Activated B cell treated with CpG ODN at 0.5 μM for 24 hours (primary cell): ENCODE measurements around the gene CCNY. TPM values are rescaled to one million over a fixed set of nuclear protein-coding genes. Genes with fewer than 3 reads are reported as not detected.

Experiments
- ATAC-seq: fragments of 200-7000 bp; cut with Tn5 transposase; one replicate; pipeline ENCODE4 v1.10.0; 2021; ENCODE audit warnings: low read depth, mild to moderate bottlenecking, moderate library complexity
- CTCF ChIA-PET: fragments of 350-600 bp; sonication (Branson Sonifier 250); formaldehyde crosslinking; loops from one replicate; lab custom pipeline; 2021; ENCODE audit warnings: antibody characterized with exemption; lab: Charles Lee
- POLR2A ChIA-PET: fragments of 350-600 bp; sonication (Branson Sonifier 250); formaldehyde crosslinking; loops from one replicate; lab custom pipeline; 2021; ENCODE audit warnings: antibody characterized with exemption; lab: Charles Lee
- DNase-seq: peaks from one replicate; pipeline ENCODE4 v3.0.0; 2022
- H3K27ac Mint-ChIP-seq: one replicate; pipeline ENCODE4 v1.8.0; 2020; ENCODE audit warnings: mixed read lengths
- H3K27me3 Mint-ChIP-seq: one replicate; pipeline ENCODE4 v1.8.0; 2021; ENCODE audit warnings: mixed read lengths
- H3K36me3 Mint-ChIP-seq: one replicate; pipeline ENCODE4 v1.8.0; 2021; ENCODE audit warnings: low read depth, mixed read lengths
- H3K4me1 Mint-ChIP-seq: one replicate; pipeline ENCODE4 v1.8.0; 2021; ENCODE audit warnings: mixed read lengths
- H3K4me3 Mint-ChIP-seq: one replicate; pipeline ENCODE4 v1.8.0; 2020; ENCODE audit warnings: mild to moderate bottlenecking, mixed read lengths
- H3K9me3 Mint-ChIP-seq: one replicate; pipeline ENCODE4 v1.8.0; 2020; ENCODE audit warnings: mixed read lengths
- intact Hi-C: fragments of 100-400 bp; cut with micrococcal nuclease; formaldehyde crosslinking; loops from one replicate; pipeline ENCODE4 v1.15.1; 2024
- total RNA-seq: library from RNA; stranded (reverse); gene quantifications from 2 replicates; pipeline ENCODE4 v1.2.3, GENCODE V29; 2022
- TF ChIP-seq, protein P1 (sequence below): fragments of 200-600 bp; IDR thresholded peaks from one replicate; pipeline ENCODE4 v1.8.0; 2022; ENCODE audit warnings: antibody characterized with exemption, mild to moderate bottlenecking

CCNY gene
- total RNA-seq, 1 donor from 2014 or later, result 69.2 TPM

DNA sequence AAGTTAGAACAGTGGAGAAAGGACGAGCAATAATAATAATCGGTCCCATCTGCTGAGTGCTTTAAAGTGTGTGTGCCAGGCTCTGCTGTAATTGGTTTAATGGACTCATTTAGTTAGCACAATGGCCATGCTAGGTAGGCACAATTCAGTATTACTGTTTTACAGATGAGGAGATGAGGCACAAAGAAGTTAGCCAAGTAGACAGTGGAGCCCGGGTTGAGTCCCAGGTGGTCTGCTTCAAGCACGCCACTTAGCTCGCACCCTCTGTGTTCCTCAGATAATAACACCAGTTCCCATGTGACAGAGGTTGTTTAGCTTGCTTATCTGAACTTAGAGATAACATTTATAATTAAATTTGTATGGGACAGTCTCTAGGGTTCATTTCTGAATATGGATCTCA, 167.3 kb downstream of the CCNY start:
- H3K9me3 Mint-ChIP-seq, result no peaks in the 10 kb centered on the region
- H3K4me1 Mint-ChIP-seq, result peaks cover 52% of the 10 kb centered on the region
- no peak overlapping the region for H3K4me3 Mint-ChIP-seq
- intact Hi-C loops, result no loop called here
- H3K27me3 Mint-ChIP-seq, result no peaks in the 10 kb centered on the region
- no peak for DNase-seq
- ATAC-seq, result no peak
- H3K36me3 Mint-ChIP-seq, result peaks cover 24% of the 10 kb centered on the region
- POLR2A ChIA-PET, result no interaction called here
- TF ChIP-seq, protein P1, sequence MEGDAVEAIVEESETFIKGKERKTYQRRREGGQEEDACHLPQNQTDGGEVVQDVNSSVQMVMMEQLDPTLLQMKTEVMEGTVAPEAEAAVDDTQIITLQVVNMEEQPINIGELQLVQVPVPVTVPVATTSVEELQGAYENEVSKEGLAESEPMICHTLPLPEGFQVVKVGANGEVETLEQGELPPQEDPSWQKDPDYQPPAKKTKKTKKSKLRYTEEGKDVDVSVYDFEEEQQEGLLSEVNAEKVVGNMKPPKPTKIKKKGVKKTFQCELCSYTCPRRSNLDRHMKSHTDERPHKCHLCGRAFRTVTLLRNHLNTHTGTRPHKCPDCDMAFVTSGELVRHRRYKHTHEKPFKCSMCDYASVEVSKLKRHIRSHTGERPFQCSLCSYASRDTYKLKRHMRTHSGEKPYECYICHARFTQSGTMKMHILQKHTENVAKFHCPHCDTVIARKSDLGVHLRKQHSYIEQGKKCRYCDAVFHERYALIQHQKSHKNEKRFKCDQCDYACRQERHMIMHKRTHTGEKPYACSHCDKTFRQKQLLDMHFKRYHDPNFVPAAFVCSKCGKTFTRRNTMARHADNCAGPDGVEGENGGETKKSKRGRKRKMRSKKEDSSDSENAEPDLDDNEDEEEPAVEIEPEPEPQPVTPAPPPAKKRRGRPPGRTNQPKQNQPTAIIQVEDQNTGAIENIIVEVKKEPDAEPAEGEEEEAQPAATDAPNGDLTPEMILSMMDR, result no peak
- H3K27ac Mint-ChIP-seq, result no peak overlapping the region
- CTCF ChIA-PET, result no interaction called here

DNA sequence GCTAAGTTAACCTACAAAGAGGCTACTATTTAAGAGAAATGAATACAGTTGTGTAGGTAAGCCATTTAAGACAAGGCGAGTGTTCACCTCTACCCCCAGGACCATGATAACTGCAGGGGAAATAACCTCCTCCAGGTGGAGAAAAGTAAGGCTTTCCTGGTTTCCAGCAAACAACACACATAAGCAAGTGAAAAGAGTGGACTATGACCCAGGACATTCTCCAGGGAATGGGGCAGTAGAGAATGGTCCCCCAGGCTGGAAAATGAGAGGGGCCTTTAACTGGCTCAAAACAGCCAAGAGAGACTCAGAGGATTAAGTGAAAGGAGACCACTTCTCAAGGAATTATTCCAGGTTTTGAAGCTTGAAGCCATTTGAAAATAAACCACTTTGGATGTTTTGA, 167.8 kb downstream of the CCNY start:
- CTCF ChIA-PET, result no interaction called here
- no peak overlapping the region for H3K27ac Mint-ChIP-seq
- peaks cover 24% of the 10 kb centered on the region for H3K36me3 Mint-ChIP-seq

DNA sequence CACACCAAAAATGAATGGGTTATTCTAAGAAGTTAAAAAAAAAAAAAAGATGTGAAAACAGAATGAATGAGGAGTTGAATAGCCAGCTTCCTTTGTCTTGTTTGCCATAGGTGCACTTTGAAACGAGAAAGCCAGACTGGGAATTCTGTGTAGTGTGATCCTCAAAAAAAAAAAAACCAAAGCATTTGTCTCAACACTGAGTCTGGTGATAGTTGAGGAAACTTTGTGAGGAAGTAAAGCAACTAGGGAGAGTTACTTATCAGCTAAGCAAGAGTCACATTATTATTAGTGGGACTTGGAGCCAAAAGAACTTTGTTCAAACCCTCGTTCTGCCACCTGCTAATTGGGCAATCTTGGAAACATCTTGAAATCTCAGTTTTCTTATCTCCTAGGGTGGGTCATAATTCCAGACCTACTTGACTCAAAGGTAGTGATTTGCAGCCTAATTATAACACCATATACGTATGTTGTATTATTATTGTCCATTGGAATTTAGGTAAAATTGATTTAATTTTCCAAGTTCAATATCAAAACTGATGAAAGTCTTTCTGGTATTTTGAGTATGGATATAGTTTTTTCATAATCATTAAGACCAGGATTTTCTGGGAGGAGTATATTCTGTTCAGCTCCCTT, 169.0 kb downstream of the CCNY start:
- ChIA-PET POLR2A (interaction anchor here (0.5 kb wide), 1 partner anchor 1369 kb away, joined by 4 read pairs; no protein-coding TSS in a partner anchor), CTCF (no interaction called here)
- intact Hi-C loops, result no loop called here
- no peak for DNase-seq
- no peaks in the 10 kb centered on the region for H3K9me3 Mint-ChIP-seq
- H3K4me1 Mint-ChIP-seq, result peaks cover 53% of the 10 kb centered on the region
- TF ChIP-seq, protein P1, result no peak
- no peak overlapping the region for H3K4me3 Mint-ChIP-seq
- H3K36me3 Mint-ChIP-seq, result peaks cover 24% of the 10 kb centered on the region
- H3K27ac Mint-ChIP-seq, result no peak overlapping the region
- no peak for ATAC-seq
- H3K27me3 Mint-ChIP-seq, result no peaks in the 10 kb centered on the region

More for the DNA sequence above, 167.8 kb downstream of the CCNY start:
- POLR2A ChIA-PET, result no interaction called here
- H3K4me1 Mint-ChIP-seq, result peaks cover 52% of the 10 kb centered on the region
- no peaks in the 10 kb centered on the region for H3K9me3 Mint-ChIP-seq
- intact Hi-C loops, result no loop called here
- ATAC-seq (no peak), DNase-seq (no peak)
- TF ChIP-seq, protein P1, result no peak
- H3K4me3 Mint-ChIP-seq, result no peak overlapping the region
- H3K27me3 Mint-ChIP-seq, result no peaks in the 10 kb centered on the region

DNA sequence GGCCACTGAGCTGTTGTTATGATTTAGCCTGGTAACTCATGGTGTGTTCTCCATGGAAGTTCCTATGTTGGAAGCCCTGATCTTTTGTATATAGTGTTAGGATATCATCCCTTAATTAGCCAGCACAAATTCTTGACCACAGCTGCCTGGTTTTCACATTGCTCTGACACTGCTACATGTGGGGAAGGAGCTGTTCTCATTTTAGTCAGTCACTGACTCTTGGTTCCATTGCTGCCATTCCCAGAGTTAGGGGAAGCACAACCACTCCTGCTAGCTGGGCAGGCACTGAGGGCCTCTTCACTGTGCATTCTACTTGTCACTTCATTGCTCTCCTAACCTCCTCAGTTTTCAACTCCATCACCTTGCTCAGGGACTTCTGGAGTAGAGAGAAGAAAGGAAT, 170.4 kb downstream of the CCNY start:
- ChIA-PET POLR2A (no interaction called here), CTCF (no interaction called here)
- no peaks in the 10 kb centered on the region for H3K27me3 Mint-ChIP-seq
- peaks cover 56% of the 10 kb centered on the region for H3K4me1 Mint-ChIP-seq
- H3K36me3 Mint-ChIP-seq, result peaks cover 26% of the 10 kb centered on the region
- intact Hi-C loops, result no loop called here
- no peaks in the 10 kb centered on the region for H3K9me3 Mint-ChIP-seq
- no peak overlapping the region for H3K27ac Mint-ChIP-seq
- ATAC-seq, result no peak
- TF ChIP-seq, protein P1, result no peak
- H3K4me3 Mint-ChIP-seq, result no peak overlapping the region
- no peak for DNase-seq

DNA sequence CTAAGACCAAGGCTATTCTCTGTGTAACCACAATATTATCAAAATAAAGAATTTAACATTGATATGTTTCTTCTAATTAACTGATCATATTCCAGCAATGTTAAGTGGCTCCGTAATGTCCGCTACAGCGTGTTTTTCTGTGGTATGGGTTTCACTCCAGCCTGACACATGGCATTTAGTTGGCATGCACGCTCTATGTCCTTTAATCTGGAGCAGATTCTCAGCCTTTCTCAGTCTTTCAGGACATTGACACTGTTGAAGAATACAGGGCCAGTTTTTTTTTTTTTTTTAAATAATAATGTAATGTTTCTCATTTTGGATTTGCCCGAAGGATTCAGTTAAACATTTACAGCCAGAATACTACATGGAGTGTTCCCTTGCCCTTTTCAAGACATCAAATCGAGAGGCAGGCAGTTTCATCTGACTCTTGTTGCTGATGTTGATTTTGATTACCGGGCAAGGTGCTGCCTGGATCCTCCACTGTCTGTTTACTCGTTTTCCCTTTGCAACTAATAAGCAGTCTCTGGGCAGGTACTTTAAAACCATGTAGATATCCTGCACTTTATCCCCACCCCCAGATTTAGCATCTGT, 171.3 kb downstream of the CCNY start:
- peaks cover 21% of the 10 kb centered on the region for H3K36me3 Mint-ChIP-seq
- H3K9me3 Mint-ChIP-seq, result no peaks in the 10 kb centered on the region
- intact Hi-C loops, result no loop called here
- peaks cover 62% of the 10 kb centered on the region for H3K4me1 Mint-ChIP-seq
- DNase-seq (no peak), ATAC-seq (no peak)
- no peak overlapping the region for H3K4me3 Mint-ChIP-seq
- no peaks in the 10 kb centered on the region for H3K27me3 Mint-ChIP-seq
- ChIA-PET CTCF (no interaction called here), POLR2A (no interaction called here)
- H3K27ac Mint-ChIP-seq, result no peak overlapping the region
- TF ChIP-seq, protein P1, result no peak
